GM21576 (cell line): ENCODE data around the gene ATP6V0E2.

Experiments used
- ATAC-seq: cut with Tn5 transposase; IDR thresholded peaks from one replicate; pipeline ENCODE4 v1.9.1; 2021; ENCODE audit warnings: mild to moderate bottlenecking, moderate library complexity; ENCODE audit not compliant: unreplicated experiment

ATP6V0E2 gene

DNA sequence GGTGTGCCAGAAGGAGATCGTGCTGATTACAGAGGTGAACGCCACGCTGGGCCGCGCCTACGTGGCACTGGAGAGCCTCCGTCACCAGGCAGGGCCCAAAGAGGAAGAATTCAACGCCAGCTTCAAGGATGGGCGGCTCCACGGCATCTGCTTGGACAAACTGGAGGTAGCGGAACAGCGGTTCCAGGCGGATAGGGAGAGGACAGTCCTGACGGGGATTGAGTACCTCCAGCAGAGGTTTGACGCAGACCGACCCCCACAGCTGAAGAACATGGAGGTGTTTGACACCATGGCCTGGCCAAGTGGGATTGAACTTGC, 12.1 kb upstream of the ATP6V0E2 start:
- no peak for ATAC-seq

DNA sequence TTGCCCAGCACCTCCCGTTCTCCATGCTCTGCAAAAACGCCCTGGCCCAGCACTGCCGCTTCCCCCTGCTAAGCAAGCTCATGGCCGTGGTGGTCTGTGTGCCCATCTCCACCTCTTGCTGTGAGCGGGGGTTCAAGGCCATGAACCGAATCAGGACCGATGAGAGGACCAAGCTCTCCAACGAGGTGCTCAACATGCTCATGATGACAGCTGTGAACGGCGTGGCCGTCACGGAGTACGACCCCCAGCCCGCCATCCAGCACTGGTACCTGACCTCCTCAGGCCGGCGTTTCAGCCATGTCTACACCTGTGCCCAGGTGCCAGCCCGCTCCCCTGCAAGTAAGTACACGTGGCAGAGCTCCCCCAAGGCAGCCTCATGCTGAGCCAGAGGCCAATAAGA, 11.6 kb upstream of the ATP6V0E2 start:
- no peak for ATAC-seq

DNA sequence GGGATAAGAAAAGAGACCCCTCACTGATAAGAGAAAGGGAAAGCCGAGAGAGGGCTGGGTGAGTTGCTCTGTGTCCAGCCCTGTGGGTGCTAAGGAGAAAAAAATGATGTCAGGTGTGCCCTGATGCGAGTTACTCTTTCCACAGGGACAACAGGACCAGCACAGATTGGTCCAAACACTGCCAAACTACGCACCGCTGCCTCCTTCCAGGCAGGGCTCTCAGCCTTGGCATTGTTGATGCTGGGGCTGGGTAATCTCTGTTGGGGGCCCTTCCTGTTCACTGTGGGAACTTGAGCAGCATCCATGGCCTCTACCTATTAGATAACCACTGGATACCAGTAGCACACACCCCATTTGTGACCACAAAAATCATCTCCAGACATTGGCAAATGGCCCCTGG, 10.3 kb upstream of the ATP6V0E2 start:
- no peak for ATAC-seq

DNA sequence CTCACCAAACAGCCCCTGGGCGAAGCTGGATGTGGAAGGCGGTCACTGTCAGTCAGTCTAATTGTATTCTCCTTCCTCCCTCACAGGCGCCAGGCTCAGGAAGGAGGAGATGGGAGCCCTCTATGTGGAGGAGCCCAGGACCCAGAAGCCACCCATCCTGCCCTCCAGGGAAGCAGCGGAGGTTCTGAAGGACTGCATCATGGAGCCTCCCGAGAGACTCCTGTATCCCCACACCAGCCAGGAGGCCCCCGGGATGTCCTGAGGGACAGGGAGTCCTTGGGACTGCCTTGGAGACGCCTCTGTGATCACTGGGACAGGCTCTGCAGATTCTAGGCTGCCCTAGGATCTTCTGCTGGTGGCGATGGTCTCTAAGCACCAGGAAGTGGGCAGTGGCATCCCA, 9.7 kb upstream of the ATP6V0E2 start:
- ATAC-seq: no peak

DNA sequence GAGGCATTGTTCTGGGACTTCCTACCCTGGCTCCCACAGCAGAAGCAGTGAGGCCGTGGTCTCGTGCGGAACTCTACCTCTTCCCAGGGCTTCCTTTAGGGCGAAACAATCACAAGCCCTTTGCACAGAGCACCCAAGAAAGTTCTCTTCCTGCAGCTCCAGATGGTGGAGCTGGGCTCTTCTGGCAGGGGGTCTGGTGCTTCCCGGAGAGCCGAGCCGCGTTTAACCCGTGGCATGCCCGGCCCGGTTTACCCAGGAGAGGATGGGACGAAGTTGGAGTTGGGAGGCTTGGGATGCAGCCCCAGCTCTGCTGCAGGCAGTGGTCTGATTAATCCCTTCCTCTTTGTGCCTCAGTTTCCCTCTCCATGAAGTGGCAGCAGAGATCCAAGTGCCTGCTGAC, 9.0 kb upstream of the ATP6V0E2 start:
- no peak for ATAC-seq

DNA sequence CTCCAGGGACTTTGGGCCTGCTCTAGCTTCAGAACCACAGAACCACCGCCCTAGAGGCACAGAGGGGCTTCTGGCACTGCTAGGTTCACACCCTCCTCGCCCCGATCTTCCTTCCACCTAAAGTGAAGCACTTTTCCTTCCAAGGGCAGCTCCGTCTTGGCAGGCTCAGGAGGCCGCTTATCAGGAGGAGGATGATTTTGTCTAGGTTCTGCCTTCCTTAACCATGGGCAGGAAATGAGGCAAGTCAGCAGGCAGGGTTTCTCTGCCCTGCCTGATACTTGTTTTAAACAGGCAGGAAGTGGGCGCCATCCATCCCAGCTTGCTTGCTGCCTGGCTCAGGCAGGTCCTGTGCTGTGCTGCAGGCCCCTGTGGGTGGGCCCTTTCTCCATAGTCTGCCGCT, 8.3 kb upstream of the ATP6V0E2 start:
- ATAC-seq: no peak

DNA sequence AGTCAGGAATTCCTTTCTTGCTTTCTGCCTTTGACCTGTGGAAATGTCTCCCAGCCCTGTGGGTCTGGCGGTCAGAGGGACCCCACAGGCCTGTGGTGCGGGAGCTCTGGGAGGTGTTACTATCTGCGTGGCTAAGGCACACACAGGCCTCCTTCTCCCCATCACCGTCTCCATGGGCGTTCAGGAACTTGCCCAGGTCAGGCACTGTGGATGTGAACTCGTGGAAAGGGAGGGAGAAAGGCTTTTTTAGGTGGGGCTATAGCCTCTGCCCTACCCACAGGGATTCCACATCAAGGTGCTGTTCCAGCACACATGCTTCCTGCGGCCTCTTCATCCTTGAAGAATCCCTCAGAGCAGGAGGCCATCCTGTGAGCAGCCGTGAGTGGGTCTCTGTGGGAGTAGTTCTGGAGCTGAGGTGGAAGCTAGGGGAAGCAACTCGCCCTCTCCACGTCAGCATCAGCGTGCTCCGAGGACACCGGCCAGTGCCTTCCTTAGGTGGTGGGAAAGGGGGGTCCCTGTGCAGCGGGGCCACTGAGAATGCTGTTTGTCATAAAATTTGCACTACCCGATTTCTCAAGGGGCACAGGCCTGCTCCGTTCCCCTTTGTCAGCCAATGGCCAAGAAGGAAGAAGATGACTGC, 7.5 kb upstream of the ATP6V0E2 start:
- no peak for ATAC-seq

DNA sequence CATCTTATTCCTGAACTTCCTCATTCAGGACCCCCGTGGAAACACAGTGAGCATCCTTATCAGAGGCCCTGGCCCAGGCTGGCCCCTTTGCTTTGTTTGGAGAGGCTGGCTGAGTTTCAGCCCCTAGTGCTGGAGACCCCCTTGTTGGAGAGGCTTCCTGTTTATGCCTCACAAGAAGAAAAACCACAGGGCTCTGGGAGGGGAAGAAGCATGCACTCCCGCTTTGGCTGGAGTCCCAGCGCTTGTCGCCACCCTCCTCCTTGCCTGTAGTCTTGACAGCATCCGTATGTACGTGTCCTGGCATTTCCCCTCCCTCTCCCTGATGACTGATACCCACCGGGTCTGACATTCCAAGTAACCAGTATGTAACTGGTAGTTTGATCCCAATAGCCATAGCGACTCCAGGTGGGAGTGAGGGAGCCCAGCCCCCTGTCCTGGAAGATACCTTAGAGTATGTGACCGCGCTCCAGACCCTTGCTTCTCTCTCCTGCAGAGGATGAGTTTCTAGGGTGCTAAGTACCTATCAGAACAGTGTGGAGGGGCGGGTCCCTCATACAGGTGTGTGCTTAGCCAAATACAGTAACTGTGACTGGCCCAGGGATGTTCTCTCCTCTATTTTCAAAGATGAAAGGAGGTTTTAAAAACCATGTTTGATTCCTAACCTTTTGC, 6.9 kb upstream of the ATP6V0E2 start:
- ATAC-seq: no peak

DNA sequence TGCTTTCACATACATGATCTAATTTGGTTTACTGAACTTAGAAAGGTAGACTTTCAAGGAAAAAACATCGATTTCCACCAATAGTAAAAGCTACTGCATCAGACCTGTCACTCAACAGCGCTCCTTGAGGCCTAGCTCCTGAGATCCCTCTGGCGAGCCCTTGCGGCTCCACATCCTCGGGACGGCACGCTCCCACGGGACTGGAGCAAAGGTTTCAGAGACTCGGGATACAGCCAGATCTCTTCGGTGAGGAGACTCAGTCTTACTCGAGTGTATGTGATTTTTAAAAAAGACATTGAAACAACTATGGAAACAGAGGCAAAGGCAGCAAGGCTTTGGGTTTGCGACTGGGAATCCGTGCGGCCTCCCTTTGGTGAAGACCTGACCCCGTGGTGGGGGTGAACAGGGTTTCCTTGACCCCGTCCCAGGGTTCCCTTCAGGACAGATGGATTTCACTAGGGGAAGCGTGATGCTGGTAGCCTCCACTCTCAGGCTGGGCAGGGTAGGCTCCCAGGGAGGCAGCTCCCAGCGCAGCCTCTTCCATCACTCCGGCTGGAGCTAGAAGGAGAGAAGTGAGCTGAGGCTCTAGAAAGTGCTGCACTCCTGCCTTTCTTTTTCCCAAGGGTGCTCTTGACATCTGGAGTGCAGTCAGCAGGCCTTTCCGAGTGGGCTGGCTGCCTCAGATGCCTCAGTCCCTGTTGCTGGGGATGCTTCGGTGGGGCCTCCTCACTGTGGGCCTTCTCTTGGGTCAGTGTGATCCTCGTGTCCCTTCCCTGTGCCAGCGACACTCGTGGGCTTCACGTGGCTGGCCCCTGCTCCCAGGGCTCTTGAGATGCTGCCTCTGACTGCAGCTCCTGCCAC, 5.8 kb upstream of the ATP6V0E2 start:
- ATAC-seq: no peak

DNA sequence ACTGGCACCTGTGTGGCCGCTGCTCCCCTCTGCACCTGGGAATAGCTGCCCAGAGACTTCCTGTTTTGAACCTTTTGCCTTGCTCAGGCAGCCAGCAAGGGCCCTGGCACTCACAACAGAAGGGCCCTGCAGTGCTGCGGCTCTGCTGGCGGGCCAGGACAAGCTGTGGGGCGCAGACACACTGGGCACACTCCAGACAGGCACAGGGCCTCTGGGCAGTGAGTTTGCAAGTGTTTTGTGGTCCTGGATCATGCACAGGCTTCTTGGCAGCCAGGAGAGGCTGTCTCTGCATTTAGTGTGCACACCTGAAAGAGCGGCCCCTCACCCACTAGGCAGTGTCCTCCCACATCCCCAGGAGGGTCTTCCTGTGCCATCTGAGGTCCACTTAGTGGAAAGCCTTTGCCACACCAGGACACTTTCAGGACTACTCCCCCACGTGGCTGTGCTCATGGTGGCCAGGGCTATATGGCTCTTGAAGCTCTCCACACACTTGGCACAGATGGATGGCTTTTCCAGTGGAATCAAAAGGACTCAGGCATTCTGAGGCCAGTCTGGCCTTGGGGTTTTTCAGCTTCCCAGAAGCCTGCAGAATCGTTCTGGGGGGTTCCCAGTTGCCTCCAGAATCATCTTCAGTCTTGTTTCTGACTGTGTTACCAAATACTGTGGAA, 5.0 kb upstream of the ATP6V0E2 start:
- no peak for ATAC-seq

DNA sequence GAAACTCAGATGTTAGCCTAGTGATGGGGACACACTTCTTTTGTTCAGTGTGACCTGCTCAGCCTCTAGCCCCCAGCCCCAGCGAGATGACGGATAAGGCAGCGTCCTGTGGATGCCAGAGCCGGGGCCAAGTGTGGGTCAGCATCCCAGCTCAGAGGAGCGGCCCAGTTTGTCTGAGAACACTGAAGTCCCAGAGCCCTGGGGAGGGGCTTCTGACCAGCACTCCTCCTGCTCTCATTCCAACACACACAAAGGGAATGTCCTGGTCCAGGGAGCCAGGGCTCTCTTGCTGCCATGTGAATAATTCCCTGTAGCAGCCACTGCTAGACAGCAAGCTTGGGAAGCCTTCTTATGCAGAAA, 4.5 kb upstream of the ATP6V0E2 start:
- no peak for ATAC-seq

DNA sequence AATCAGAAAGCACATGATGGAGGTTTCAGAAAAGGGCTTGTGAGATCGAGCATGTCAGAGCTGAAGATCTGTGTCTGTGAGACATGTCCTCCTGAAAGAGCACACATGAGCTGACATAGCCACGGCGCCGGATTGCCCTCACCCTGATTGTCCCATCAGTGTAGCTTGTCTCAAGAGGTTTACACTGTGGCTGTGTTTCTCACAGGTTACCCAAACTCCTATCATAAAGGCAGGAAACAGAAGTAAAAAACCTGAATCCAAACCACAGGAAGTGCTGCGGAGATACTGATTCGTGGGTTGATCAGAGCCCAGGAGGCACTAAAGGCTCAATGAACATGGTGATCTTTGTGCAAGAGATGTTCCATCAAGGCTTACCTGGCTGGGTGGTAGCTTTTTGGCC, 3.9 kb upstream of the ATP6V0E2 start:
- no peak for ATAC-seq

DNA sequence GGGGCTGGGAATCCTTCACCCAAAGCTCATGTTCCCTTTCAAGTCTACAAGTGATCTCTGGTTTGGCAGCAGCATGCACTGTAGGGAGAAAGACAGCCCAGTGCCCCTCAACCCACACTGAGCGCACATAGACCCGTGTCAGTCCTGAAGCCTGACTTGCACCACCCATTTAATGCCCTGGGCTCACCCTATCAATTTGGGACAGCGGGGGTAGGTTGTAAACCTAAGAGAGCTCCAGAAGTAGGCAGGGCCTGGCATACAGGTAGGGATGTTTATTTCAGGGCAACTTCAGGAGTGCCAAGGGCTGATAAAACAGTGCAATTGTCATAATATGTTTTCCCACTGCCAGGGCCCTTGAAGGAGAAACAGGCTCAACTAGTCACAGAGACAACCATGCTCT, 3.5 kb upstream of the ATP6V0E2 start:
- ATAC-seq: no peak

DNA sequence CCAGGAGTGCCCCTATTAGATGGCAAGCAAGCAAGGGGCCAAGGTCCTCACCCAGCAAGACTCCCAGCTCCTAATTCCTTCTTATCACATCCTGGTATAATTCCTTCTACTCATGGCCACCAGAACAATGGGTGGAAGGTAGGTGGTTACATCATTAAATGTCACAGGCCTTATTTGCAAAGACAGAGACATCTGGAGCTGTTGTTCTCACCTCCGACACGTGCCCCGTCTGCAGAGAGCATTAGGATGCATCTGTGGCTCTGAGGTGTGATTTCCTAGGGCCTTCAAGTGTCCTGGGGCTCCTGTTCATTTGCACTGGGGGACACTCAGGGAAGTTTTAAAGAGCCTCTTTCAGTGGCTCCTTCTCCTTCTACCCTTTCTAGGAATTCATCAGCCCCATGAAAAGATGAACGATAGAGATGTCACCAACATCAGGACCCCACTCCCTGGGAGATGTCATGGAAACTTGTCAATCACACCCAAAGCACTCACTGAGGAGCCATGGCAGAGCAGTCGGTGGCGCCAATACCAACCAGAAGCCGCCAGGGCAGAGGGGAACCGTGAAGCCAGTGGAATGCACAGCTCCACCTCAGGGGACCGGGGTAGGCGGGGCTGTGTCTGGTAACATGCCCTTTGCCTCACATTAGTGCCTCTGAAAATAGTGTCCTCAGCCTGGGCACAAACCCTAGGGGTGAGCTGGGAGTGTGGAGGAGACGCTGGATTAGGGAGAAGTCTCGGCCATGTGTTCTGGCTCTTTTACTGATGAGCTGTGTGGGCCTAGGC, 2.9 kb upstream of the ATP6V0E2 start:
- no peak for ATAC-seq

DNA sequence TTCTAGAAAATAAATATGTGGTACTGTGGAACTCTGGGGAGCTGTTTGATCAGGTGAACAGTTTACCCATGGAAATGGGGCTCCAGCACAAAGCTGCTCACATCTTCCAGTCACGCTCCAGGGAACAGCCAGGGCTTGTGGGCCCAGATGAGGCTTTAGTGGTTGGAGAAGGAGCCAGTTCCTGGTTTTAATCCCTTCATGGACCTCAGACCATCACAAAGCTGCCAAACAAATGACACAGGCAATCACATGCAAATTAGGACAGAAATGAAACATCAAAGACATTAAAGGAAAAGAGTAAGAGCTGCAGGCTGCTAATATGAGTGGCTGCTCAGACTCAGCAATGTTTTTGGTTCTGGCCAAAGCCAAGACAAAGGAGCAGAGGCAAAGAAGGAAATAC, 2.2 kb upstream of the ATP6V0E2 start:
- ATAC-seq: no peak

DNA sequence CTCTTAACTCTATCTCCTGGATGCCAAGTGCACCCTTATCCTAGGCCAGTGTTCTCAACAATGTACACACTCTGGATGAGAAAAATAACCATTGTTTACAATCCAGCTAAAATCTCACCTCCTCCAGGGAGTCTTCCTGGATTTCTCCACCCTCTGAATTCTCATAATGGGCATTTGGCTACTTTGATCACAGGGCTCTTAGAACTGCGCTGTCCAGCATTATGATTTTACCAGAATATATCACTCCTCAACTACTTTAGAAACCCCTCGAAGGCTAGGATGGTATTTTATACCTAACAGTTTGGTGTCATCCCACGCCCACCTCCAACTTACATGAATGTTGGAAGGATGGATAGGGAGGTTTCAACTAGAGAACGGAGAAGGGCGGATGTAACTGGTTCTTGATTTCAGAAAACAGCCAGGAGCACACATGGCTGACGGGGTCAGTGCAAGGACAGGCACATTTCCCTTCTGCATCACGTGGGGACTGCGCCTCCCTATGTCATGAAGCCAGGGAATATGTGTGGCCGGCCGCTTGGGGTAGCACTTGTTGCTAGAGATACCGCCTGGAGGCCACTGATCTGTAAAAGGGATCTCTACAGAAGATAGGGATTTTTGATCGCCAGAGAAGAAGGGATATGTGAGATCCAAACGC, 1.2 kb upstream of the ATP6V0E2 start:
- no peak for ATAC-seq

DNA sequence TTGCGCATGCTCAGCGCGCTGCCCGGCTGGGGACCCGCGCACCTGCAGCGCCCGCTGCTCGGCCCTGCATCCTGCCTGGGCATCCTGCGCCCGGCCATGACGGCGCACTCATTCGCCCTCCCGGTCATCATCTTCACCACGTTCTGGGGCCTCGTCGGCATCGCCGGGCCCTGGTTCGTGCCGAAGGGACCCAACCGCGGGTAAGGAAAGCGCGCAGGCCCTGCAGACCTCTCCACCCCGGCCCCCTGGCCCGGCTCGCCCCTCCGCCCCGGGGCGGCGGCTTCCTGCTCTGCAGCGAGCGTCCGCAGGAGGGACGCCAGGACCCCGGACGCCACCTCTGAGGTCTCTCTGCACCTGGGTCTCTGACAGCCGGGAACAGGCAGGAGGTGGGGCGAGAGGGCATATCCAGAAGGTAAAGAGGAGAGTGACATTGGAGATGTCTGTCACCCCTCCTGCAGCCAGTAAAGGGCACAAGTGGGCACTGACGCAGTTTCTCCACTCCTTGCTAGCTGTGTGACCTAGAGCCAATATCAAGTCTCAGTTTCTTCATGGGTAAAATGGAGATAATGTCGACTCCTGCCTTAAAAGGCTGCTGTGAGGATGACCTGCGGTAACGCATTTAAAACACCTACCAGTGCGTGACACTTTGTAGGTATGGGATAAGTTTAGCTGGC, 338 bp downstream of the ATP6V0E2 start:
- ATAC-seq: no peak

DNA sequence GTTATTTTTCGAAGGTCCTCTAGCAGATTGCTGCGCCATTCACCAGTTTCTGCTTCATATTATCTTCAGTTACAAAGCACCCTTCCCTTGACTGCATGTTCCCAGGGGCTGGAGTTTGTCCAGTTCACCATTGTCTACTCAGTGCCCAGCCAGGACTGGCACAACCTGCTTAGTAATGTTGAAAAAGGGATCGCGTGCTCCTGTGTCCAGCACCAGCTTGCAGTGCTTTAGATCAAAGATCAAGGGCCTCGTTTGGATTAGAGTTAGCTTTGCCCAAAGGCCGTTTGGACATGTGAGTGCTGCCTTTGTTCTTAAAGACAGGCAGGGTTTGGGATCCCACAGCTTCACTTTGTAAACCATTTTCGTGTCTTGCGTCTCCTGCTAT, 867 bp downstream of the ATP6V0E2 start:
- no peak for ATAC-seq

DNA sequence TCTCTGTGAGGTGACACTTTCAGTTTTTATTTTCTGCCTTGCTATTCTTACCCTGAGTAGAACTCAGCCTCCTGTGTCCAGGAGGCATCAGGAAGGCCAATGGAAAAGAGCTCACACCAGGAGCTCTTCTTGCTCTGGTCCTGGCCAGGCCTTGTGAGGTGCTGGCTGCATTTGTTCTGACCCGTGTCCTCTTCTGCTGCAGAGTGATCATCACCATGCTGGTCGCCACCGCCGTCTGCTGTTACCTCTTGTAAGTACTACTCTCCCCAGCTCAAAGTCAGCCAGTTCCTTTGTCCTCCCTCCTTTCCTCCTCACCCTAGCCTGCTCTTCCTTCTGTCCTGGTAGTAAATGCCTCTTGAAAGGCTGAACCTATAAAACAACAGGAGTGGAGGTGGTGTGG, 1.6 kb downstream of the ATP6V0E2 start:
- no peak for ATAC-seq

DNA sequence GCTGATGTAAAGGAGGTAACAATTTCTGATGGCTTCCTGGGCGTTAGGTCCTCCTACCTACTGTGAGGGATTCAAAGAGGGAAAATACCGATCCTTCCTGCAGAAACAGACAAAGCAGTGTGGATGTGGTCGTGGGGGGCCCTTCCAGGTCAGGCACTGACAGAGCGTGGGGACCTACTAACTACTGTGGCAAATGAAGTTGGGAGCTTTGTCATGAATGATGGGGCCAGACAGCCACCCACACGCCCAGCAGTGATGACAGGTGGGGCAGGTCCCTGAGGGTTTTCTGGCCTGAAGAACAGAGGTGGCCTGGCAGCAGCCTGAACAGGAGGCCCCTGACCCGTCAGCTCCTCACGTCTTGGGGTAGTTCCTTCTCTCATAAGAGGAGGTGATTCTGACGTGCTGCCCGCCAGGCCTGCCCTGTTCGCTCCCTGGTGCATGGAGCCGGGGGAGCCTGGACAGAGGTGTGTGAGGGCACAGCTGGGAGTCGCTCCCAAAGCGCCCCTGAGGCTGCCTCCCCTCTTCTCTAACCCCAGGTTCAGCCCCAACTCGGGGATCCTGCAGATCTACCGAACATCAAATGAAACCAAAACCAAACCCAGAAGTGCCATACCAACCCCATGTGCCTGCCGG, 4.2 kb downstream of the ATP6V0E2 start:
- ATAC-seq: no peak
